K562 (cell line): ENCODE measurements around the gene ZCCHC14. TPM values are rescaled to one million over a fixed set of nuclear protein-coding genes. Genes with fewer than 3 reads are reported as not detected.

Source experiments
- AFF1 ChIP-seq, 2 experiments: fragments of 450-650 bp; IDR thresholded peaks; 2 replicates each; pipeline ENCODE4 v1.6.1; 2018; ENCODE audit warnings: mild to moderate bottlenecking in 2 of 2, low read depth in 1 of 2; ENCODE audit not compliant: partially characterized antibody in 2 of 2
- BACH1 ChIP-seq: fragments of 200-800 bp; sonication (Bioruptor generic); IDR thresholded peaks from 2 replicates; pipeline ENCODE4 v1.6.1; 2016; ENCODE audit warnings: missing genetic modification characterization, missing compliant biosample characterization
- BRF1 ChIP-seq: IDR thresholded peaks from 3 replicates; pipeline ENCODE4 v1.6.1; 2011; ENCODE audit warnings: borderline replicate concordance, mild to moderate bottlenecking; ENCODE audit not compliant: insufficient read length; ENCODE audit errors: extremely low read depth
- CREB5 ChIP-seq: fragments of 250-450 bp; sonication (Bioruptor Pico); IDR thresholded peaks from 2 replicates; pipeline ENCODE4 v1.5.0; 2020; ENCODE audit warnings: mild to moderate bottlenecking
- DMBX1 ChIP-seq: fragments of 250-450 bp; sonication (Bioruptor Pico); IDR thresholded peaks from 2 replicates; pipeline ENCODE4 v1.8.0; 2022; ENCODE audit warnings: inconsistent platforms, mild to moderate bottlenecking, moderate library complexity, borderline replicate concordance
- DNMT1 ChIP-seq: fragments of 450-650 bp; IDR thresholded peaks from 2 replicates; pipeline ENCODE4 v1.6.1; 2016; ENCODE audit warnings: antibody characterized with exemption, mild to moderate bottlenecking
- HMBOX1 ChIP-seq: sonication (generic); IDR thresholded peaks from 2 replicates; pipeline ENCODE4 v1.6.1; 2016
- JUND ChIP-seq, 2 experiments: IDR thresholded peaks; 2 replicates in 1 of 2; 3 replicates in 1 of 2; pipeline ENCODE4 v1.6.1; 2011; ENCODE audit warnings: borderline replicate concordance in 2 of 2, low read depth in 2 of 2, low read length in 2 of 2, improper control_type of control experiment in 1 of 2, missing biosample characterization in 1 of 2, missing genetic modification characterization in 1 of 2, missing genetic modification reagents in 1 of 2
- L3MBTL2 ChIP-seq: fragments of 450-650 bp; IDR thresholded peaks from 2 replicates; pipeline ENCODE4 v1.6.1; 2016; ENCODE audit warnings: mild to moderate bottlenecking, moderate library complexity
- NFIC ChIP-seq: fragments of 450-650 bp; IDR thresholded peaks from 2 replicates; pipeline ENCODE4 v1.6.1; 2017; ENCODE audit warnings: mild to moderate bottlenecking, inconsistent platforms
- NFYB ChIP-seq: IDR thresholded peaks from 2 replicates; pipeline ENCODE4 v1.6.1; 2011; ENCODE audit warnings: mild to moderate bottlenecking, moderate library complexity; ENCODE audit not compliant: insufficient read length; ENCODE audit errors: extremely low read depth
- NR4A1 ChIP-seq, 2 experiments: fragments of 250-450 bp in 1 of 2; fragments of 450-650 bp in 1 of 2; sonication (Bioruptor Pico) in 1 of 2; IDR thresholded peaks; 2 replicates each; pipeline versions ENCODE4 v1.4.0 to v1.6.1; 2016 to 2020; ENCODE audit warnings: mild to moderate bottlenecking in 2 of 2, missing compliant biosample characterization in 1 of 2, missing genetic modification characterization in 1 of 2, moderate library complexity in 1 of 2
- PHF21A ChIP-seq: fragments of 450-650 bp; IDR thresholded peaks from 2 replicates; pipeline ENCODE4 v1.6.1; 2017; ENCODE audit warnings: low read depth, borderline replicate concordance
- SIX5 ChIP-seq, 2 experiments: IDR thresholded peaks; 2 replicates each; pipeline ENCODE4 v1.6.1; 2011; ENCODE audit warnings: low read length in 2 of 2, borderline replicate concordance in 1 of 2, low read depth in 1 of 2, mild to moderate bottlenecking in 1 of 2, moderate library complexity in 1 of 2; ENCODE audit not compliant: insufficient read depth in 1 of 2
- SMAD1 ChIP-seq: fragments of 150-350 bp; IDR thresholded peaks from 2 replicates; pipeline ENCODE4 v1.6.1; 2014; ENCODE audit warnings: low read length, low read depth; ENCODE audit not compliant: partially characterized antibody
- SMARCB1 ChIP-seq: IDR thresholded peaks from 2 replicates; pipeline ENCODE4 v1.6.1; 2011; ENCODE audit warnings: improper control_type of control experiment, low read depth; ENCODE audit not compliant: insufficient read length
- TAF7 ChIP-seq: fragments of 450-650 bp; IDR thresholded peaks from 2 replicates; pipeline ENCODE4 v1.6.1; 2016; ENCODE audit warnings: missing genetic modification characterization, missing compliant biosample characterization
- ZNF133 ChIP-seq: fragments of 250-450 bp; sonication (Bioruptor Pico); IDR thresholded peaks from 2 replicates; pipeline ENCODE4 v1.4.0; 2020; ENCODE audit warnings: mild to moderate bottlenecking
- ZNF212 ChIP-seq: fragments of 450-650 bp; formaldehyde crosslinking; IDR thresholded peaks from 2 replicates; pipeline ENCODE4 v1.4.0; 2020; ENCODE audit warnings: mild to moderate bottlenecking
- ZSCAN29 ChIP-seq: fragments of 450-650 bp; IDR thresholded peaks from 2 replicates; pipeline ENCODE4 v1.6.1; 2017
- polyA plus RNA-seq, 8 experiments: library from polyadenylated mRNA; depleted of rRNA in 4 of 8; stranded (reverse) in 5 of 8; unstranded in 3 of 8; fragments of >200 nt; fragmentation: Nextera tagmentation in 2 of 8; fragmentation: Illumina TruSeq in 1 of 8; extraction: Ambion mirVana in 2 of 8; extraction: Trizol in 1 of 8; gene quantifications; 2 replicates each; pipeline versions ENCODE4 v1.2.1 to v1.2.3, GENCODE V29; 2011 to 2014; ENCODE audit warnings: inconsistent platforms in 1 of 8, missing spikeins in 1 of 8
- total RNA-seq, 7 experiments: library from RNA; depleted of rRNA in 6 of 7; stranded (reverse); fragments of >200 nt in 6 of 7; fragmentation: Illumina TruSeq in 2 of 7; extraction: Trizol in 2 of 7; gene quantifications; 2 replicates each; pipeline versions ENCODE4 v1.2.1 to v1.2.3, GENCODE V29; 2011 to 2021; ENCODE audit warnings: low replicate concordance in 1 of 7

Gene ZCCHC14
- total and polyA plus RNA-seq, 9 of the 15 experiments (the other 6 are each of a cell fraction or from before 2014, with no cell fraction given), result 1.5 to 12.4 (median 2.9) TPM

GRCh38 chr16:87387942-87388817, 104.6 kb downstream of the ZCCHC14 start (continued):
- TF ChIP-seq HMBOX1 (peak; percentile 55; the same call in 1 of the 2 replicates), JUND (IDR thresholded peaks at IDR 0.05; ENCODE audit: borderline replicate concordance, low read depth, low read length) (peak; percentile 97), JUND (tag; IDR thresholded peaks at IDR 0.05; ENCODE audit: borderline replicate concordance, low read depth, low read length) (peak; percentile 95; the same call in 2 of the 3 replicates), NR4A1 (CRISPR knock-in tag; IDR thresholded peaks at IDR 0.05) (no peak), NR4A1 (tag; IDR thresholded peaks at IDR 0.05) (peak; percentile 96), SIX5 (IDR thresholded peaks at IDR 0.05; ENCODE audit: borderline replicate concordance in 1 of 2, insufficient read depth in 1 of 2, low read depth in 1 of 2, low read length in 2 of 2) (peak; percentile 24 to 35; a peak in 1 of 4 replicates), DMBX1 (CRISPR knock-in tag) (peak; percentile 97), AFF1 (IDR thresholded peaks at IDR 0.05; ENCODE audit: low read depth in 1 of 2, partially characterized antibody in 2 of 2) (peak in 1 of 2 experiments; percentile 74), DNMT1 (no peak), CREB5 (no peak), ZSCAN29 (no peak), NFIC (no peak), PHF21A (no peak), ZNF133 (CRISPR knock-in tag) (0 out of 2 replicates have a peak, but pooled peaks have one; percentile 72), BACH1 (tag) (peak; percentile 76; the same call in 1 of the 2 replicates), BRF1 (no peak), L3MBTL2 (peak; percentile 87), TAF7 (peak; percentile 45), SMAD1 (peak; percentile 92), ZNF212 (CRISPR knock-in tag) (no peak), NFYB (peak; percentile 96), SMARCB1 (no peak)
